Bone marrow (tissue), 2 donors: ENCODE measurements around the gene SUMO1.
A peak's percentile ranks its signal among the peaks of the same experiment; 100 is the strongest.

Source experiments
- DNase-seq, 2 donors: peaks; one replicate each; lab custom pipeline; 2025; lab: John Stamatoyannopoulos, UW

The SUMO1 gene

DNA sequence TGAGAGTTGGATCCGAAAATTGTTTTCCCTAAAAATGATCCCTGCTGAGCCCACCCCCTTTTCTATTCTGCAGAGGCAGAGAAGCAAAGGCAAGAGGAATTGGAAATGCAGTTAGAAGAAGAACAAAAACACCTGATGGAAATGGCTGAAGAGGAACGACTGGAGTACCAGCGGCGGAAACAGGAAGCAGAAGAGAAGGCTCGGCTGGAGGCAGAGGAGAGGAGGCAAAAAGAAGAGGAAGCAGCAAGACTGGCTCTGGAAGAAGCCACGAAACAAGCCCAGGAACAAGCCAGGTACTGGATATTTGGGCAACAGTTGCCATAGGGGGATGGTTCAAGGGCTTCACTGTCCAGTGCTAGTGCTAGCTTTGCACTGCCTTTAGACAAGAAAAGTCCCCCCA is 41.7 kb downstream of the SUMO1 start:
- peak in 1 of 2 donors; percentile 2 for DNase-seq

DNA sequence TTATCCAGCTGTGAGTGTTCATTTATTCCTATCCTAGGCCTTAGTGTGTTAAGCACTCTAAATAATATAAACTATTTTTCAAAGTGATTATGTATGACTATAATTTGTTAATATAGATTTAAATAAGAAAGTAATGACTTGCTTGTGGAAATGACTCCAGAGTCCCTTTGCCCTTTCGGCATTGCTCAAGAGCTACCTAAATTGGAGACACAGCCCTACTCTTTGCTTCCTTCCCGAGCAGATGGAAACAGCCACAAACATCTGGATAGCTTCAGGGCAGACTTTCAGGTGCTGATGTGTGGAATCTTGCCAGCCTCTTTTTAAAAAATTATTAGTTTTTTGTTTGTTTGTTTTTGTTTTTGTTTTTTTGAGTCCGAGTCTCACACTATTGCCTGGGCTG is 44.0 kb downstream of the SUMO1 start:
- no peak for DNase-seq

DNA sequence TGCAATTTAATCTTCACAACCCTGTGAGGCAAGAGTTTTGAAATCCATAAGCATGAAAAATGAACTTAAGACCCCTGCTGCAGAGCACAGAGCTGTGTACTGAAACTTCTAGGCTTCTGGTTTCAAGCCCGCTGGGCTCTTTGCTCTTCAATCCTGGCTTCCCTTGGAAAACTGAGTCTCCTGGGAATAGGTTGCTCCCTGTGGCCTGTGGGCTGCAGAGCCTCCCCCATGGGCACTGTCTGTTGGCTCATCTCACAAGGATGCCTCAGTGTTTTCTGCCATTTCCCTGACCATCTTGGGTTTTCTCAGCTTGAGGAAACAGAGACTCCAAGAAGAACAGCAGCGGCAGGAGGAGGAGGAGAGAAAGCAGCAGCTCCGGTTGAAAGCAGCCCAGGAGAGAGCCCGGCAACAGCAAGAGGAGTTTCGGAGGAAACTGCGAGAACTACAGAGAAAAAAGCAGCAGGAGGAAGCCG is 44.5 kb downstream of the SUMO1 start:
- DNase-seq, result no peak

DNA sequence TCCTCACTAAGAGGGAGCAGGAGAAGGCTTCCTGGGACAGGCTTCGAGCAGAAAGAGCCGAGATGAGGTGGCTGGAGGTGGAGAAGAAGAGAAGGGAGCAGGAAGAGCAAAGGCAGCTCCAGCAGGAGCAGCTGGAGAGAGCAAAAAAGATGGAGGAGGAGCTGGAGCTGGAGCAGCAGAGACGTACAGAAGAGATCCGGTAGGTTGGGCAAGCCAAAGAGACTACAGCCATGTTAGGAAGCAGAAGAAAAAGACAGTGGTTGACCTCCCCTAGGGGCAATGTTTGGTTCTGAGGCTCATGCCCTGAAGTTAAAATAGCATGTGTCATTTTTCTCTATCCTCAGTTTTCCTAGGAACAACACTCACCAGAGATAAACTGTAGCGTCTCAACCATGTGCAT is 45.1 kb downstream of the SUMO1 start:
- no peak for DNase-seq

DNA sequence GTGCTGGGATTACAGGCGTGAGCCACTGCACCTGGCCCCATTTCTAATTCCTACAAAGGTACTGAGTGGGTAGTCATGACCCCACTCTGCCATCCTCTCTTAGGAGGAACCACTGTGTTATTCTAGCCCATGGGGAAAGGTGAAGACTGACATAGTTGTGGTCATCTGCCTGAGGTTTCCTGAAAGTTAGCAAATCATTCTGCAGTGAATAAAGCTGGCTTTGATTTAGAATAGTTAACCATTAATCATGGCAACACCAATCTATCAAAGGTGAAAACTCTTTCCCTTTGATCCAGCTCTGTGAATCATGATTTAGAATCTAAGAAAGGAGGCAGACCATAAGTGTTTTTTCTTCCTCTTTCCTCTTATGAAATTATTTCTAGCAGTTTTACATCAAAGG is 50.8 kb downstream of the SUMO1 start:
- DNase-seq, result no peak

- DNase-seq, result no peak
Measured at GRCh38 chr2:202186641-202187202, 51.7 kb downstream of the SUMO1 start.

DNA sequence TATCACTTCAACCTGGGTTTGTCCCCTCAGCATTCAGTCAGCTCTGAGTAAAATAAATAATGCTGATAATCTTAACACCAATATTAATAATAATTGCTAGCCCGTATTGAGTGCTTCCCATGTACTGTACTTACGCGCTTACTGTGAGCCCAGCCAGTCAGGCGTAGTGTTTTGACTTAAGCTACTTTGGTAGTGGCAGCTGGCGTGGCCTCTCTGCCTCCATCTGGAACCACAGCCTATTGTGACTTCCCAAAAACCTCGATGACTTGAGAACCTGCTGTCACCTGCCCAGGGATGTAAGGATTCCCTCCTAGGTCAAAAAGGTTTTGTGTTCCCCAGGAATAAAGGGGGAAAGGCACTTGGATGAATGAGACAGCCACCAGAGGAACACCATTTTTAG is 53.2 kb downstream of the SUMO1 start:
- DNase-seq, result no peak

DNA sequence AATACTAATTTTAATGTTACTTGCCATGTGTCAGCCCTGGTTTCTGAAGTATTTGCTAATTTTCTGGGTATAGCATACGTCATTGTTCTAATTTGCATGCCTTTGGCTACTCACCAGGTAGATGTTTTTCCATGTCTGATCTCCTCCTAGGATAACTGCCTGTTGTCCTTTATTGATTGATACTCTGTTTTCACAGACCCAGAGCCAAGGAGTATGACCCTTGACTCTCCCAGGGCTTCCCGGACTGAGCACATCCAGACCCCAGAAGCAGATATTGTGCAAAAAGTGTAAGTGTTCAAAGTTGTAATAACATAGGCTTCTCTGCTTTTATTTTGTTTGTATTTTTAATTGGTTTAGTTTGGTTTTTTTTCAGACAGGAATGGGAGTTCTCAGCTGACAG is 53.8 kb downstream of the SUMO1 start:
- no peak for DNase-seq

- DNase-seq, result peak in 1 of 2 donors; percentile 44
Measured at GRCh38 chr2:202178346-202178958, 59.9 kb downstream of the SUMO1 start.

GRCh38 chr2:202172439-202173211 is 65.8 kb downstream of the SUMO1 start:
- DNase-seq, result no peak

DNA sequence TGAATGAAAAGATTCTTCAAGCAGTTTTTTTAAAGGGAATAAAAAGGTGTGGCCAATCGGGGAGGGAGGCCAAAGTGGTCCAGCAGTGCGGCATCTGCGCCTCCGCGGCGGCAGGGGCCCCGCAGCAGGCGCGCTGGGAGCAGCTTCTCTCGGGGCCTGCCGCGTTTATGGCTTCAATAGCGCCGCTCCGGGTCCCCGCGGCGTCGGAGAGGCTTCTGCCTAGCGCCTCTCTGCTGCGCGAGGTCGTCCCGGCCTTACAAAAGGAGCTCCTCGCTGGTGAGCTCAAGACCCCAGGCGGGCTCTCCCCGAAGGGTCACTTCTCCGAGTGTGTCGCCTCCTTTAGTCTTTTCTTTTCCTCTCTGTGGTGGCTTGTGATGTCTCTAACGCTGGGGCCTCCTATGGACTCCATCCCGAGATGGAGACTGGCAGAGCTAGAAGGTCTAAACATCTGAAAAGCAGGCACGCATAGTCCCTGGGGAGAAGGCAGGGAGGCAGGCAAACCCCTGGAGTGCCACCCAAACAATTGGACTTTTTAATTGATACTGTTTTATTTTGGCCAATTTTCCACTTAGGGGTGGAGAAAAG is 67.1 kb downstream of the SUMO1 start:
- DNase-seq, result no peak

DNA sequence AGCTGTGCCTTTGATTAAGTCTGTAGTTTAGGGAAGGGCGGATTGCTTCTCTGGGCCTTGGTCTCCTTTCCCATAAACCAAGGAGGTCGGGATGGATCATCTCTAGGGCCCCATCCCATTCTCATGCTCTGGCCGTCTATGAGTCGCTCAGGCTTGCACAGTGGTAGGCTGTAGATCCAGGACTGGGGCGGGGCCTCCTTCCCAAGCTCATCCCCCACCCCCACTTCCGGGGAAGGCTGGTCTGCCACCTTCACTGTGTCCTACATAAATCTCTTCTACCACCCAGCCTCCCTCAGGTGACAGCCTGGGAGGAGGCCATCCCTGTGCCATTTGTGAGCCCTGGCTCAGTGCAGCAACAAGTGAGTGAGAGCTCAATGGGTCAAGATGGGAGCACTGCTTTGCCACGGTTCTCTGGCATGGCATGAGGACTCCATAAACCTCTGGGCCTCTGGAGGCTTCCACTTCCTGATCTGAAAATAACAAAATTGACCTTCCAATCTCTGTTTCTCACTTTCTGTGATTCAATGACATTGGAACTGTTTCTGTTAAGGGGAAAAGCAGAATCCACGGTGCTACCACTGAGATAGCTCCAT is 68.5 kb downstream of the SUMO1 start:
- DNase-seq, result no peak

- no peak for DNase-seq
Measured at GRCh38 chr2:202169131-202169530, 69.3 kb downstream of the SUMO1 start.

GRCh38 chr2:202165945-202166344 is 72.5 kb downstream of the SUMO1 start:
- no peak for DNase-seq

DNA sequence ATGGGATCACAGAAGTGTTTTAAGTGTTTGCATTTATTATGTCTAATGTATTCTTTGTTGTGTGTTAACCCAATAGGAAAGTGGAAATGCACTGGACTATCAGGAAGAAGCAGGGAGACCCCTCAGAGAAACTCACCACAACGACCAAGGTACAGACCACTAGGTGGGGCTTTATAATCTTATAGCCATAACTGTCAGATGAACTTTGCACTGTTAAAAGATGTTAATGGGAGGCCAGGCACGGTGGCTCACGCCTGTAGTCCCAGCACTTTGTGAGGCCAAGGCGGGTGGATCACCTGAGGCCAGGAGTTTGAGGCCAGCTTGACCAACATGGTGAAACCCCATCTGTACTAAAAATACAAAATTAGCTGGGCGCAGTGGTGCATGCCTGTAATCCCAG is 73.2 kb downstream of the SUMO1 start:
- no peak for DNase-seq

- no peak for DNase-seq
Measured at GRCh38 chr2:202164411-202164810, 74.0 kb downstream of the SUMO1 start.

DNA sequence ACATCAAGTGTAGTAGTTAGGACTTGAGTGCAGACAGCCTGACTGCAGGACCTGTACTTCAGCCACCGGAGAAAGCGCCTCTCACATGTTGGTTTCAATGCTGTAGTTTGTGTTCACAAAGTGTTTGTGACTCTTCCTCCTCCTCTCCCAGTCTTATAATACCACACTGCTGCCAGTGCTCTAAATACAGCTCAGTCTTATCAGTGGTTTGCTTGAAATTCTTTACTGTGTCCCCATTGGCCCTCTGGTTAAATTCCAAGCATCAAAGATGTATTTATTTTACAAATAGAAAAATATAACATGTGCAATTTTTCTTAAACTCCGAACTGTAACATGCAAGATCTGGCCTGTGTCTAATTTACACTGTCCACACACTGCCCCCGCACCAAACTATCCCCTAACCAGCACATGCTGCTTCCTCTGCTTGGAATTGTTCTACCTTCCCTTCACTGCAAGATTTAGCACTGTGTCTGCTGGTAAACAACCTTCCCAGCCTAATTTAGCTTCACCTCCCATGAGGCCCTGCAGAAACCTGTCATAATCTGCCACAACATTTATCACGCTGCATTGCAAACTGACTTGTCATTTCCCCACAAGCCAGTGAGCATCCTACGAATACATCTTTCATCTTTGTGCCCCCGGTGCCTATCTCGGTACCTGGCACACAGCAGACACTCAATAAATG is 77.1 kb downstream of the SUMO1 start:
- DNase-seq, result no peak

DNA sequence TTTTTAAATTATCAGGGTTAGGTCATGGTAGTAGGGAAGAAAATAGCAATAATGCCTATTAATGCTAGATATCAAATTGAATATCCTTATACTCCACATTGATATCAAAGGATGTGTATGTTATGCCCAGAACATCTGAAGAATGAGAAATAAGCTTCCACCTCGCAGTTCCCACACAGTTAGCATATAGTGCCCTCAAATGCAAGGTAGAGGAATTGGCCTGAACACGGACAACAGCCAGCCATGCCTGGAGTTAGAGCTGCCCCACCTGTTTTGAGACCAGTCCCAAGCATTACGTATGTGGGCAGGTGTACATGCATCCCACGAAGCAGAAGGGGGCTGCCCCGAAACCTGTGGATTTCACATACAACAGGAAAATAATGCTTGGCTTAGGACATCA is 79.6 kb downstream of the SUMO1 start:
- no peak for DNase-seq

DNA sequence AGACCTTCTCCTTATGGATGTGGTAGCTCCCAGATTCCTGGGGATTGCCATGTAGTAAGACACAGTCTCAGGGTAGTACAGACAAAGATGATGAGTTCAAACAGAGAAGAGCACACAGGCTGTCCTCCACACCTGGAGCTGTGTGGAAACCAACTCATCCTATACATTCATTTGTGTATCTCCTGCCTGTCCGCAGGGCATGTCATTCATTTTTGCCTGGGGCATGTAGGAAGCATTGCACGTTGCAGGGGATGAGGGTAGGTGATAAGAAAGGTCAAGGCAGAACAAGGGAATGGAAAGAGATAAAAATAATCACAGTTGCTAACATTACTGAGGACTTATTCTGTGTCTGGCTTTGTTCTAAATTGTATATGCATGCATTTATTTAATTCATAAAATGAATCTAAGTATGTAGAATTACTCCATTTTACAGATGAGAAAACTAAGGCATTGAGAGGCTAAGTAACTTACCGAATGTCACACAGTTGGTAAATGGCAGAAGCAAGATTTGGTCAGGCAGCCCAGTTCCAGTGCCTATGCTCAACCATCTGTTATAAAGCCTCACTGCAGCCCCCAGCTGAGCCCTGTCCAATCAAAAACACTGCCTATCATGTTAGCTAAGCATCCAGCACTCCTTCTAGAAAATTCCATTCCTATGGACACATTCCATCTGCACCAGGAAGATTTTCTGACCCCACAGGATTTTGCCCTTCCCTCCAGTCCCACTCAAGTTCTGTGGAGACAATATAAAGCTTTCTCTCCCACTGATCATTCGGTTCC is 81.0 kb downstream of the SUMO1 start:
- no peak for DNase-seq
